C4-2B (cell line): ENCODE measurements around the gene SND1.

Source experiments
- CTCF ChIP-seq: fragments of 450-650 bp; conservative IDR thresholded peaks from 2 replicates; pipeline ENCODE4 v1.5.1; 2017; ENCODE audit warnings: mild to moderate bottlenecking
- ZFX ChIP-seq: fragments of 450-650 bp; IDR thresholded peaks from 2 replicates; pipeline ENCODE4 v1.6.1; 2017

DNA sequence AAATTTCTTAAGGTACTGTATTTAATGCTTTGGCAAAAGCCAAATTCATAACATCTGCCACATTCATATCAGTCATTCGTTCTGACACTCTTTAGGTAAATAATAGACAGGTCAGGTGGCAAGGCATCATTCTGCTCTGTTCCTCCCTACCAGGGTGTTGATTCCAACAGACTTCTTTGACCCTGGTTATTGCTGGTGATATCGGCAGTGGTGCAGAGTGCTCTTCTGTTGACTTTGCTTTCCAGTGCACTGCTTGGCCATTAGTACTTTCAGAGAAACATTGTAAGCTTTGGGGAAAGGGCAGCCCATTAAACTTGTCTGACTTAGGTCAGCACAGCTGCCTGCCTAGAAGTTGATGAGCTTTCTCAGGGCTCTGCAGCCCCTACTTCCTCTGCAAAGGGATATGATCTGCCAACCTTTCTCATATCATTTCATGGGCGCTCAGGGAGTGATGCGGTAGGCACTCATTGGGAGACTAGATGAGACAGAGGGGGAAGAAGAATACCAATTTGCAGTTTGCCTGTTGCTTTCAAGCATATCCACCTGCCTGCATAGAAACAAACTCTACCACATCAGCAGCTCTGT, 240.0 kb downstream of the SND1 start:
- TF ChIP-seq CTCF (no peak), ZFX (no peak)
